ENCODE data around the gene ZNF682. TPM values are rescaled to one million over a fixed set of nuclear protein-coding genes. Genes with fewer than 3 reads are reported as not detected.

The ZNF682 gene
- total and polyA plus RNA-seq, 2 of the 13 experiments (the other 11 are each of a cell fraction or from before 2014, with no cell fraction given) = 2.0 to 7.2 TPM

GRCh38 chr19:20051841-20052768 is 12.8 kb upstream of the ZNF682 start:
- Histone ChIP-seq H3K4me1 (ENCODE audit: insufficient read depth, low read length) (no peaks in the 10 kb centered on the region), H3K9me3 (ENCODE audit: low read length) (peaks cover 43% of the 10 kb centered on the region), H3K9ac (ENCODE audit: insufficient read depth, low read depth, low read length) (peak overlapping the region; percentile 74), H4K20me1 (ENCODE audit: insufficient read depth, low read length) (no peaks in the 10 kb centered on the region), H3K27me3 (ENCODE audit: control insufficient read depth in 1 of 2, insufficient read depth in 2 of 2, low read length in 2 of 2) (no peaks in the 10 kb centered on the region), H3K27ac (ENCODE audit: extremely low read length, insufficient read depth, low read length) (peak overlapping the region; percentile 47), H3K4me2 (ENCODE audit: low read depth, low read length) (peak overlapping the region; percentile 77), H3K79me2 (ENCODE audit: insufficient read depth, low read length) (no peaks in the 10 kb centered on the region), H3K4me3 (replicated peaks in 1 of 3; ENCODE audit: insufficient read depth in 1 of 3, low read depth in 2 of 3, low read length in 3 of 3) (peak overlapping the region; percentile 61 to 78 (median 70)), H2AFZ (ENCODE audit: low read length) (peak overlapping the region; percentile 96), H3K36me3 (replicated peaks in 1 of 2; ENCODE audit: control insufficient read depth in 1 of 2, insufficient read depth in 2 of 2, low read length in 2 of 2) (no peaks in the 10 kb centered on the region)
- DNase-seq (ENCODE audit: low spot score) (peak; percentile 92), ATAC-seq (peak; percentile 99), FAIRE-seq (peak; percentile 77)
- no TSS peak for BruUV-seq (replicated peaks)
- ChIA-PET POLR2A (interaction anchor here (0.9 to 2.1 kb wide), 10 partner anchors 13 to 1800 kb away, joined by 3 to 29 read pairs (median 4); partner anchors contain the start of genes NDUFA13, TSSK6, ZNF253 and ZNF682), CTCF (ENCODE audit: low intra/inter-chr PET ratio, low total read pairs) (no interaction called here)
- intact Hi-C loops (cut with micrococcal nuclease; ENCODE audit: unreplicated experiment) (loop anchor here (2.0 kb wide), 1 partner anchor 13 kb away; the partner anchor contains the start of gene ZNF682), in situ Hi-C loops (cut with HindIII; ENCODE audit: extremely low pct_ligation_motif_present, low pct_unique_long_range_greater_than_20kb) (no loop called here)
- WGBS (ENCODE audit: low lambda C conversion rate) = 38% methylated on average over 16 of the region's 43 CpGs
- no peak for TF ChIP-seq ZNF441 (CRISPR knock-in tag; IDR thresholded peaks at IDR 0.05; ENCODE audit: borderline replicate concordance)
- TF ChIP-seq NCOA2 (CRISPR knock-in tag; IDR thresholded peaks at IDR 0.05) = no peak
- TF ChIP-seq ZNF333 (CRISPR knock-in tag; IDR thresholded peaks at IDR 0.05; ENCODE audit: borderline replicate concordance) = no peak
- TF ChIP-seq ZGPAT (CRISPR knock-in tag; IDR thresholded peaks at IDR 0.05) = peak; percentile 24; the same call in 1 of the 2 replicates
- TF ChIP-seq ZNF280D (CRISPR knock-in tag; IDR thresholded peaks at IDR 0.05) = no peak
- TF ChIP-seq ZNF329 (CRISPR knock-in tag; IDR thresholded peaks at IDR 0.05; ENCODE audit: low read depth) = no peak
- no peak for TF ChIP-seq ZNF768 (CRISPR knock-in tag; IDR thresholded peaks at IDR 0.05)
- no peak for TF ChIP-seq E2F2 (CRISPR knock-in tag; IDR thresholded peaks at IDR 0.05; ENCODE audit: borderline replicate concordance)
- TF ChIP-seq RFX1 (IDR thresholded peaks at IDR 0.05) = peak; percentile 12; the same call in 1 of the 2 replicates
- no peak for TF ChIP-seq NFYC (CRISPR knock-in tag; IDR thresholded peaks at IDR 0.05)
- TF ChIP-seq ZNF770 (CRISPR knock-in tag; IDR thresholded peaks at IDR 0.05) = no peak
- peak; percentile 17; the same call in 1 of the 2 replicates for TF ChIP-seq HNF1B (CRISPR knock-in tag; IDR thresholded peaks at IDR 0.05)
- no peak for TF ChIP-seq BCL6 (CRISPR knock-in tag; IDR thresholded peaks at IDR 0.05)

Data from HepG2 (cell line).